GM12872 (cell line): ENCODE data around the gene TMEM185B.

Source experiments
- CTCF ChIP-seq: IDR thresholded peaks from 3 replicates; pipeline ENCODE4 v1.5.1; 2011; ENCODE audit warnings: low read depth, mild to moderate bottlenecking, low read length, moderate library complexity; ENCODE audit not compliant: insufficient read depth

TMEM185B gene

DNA sequence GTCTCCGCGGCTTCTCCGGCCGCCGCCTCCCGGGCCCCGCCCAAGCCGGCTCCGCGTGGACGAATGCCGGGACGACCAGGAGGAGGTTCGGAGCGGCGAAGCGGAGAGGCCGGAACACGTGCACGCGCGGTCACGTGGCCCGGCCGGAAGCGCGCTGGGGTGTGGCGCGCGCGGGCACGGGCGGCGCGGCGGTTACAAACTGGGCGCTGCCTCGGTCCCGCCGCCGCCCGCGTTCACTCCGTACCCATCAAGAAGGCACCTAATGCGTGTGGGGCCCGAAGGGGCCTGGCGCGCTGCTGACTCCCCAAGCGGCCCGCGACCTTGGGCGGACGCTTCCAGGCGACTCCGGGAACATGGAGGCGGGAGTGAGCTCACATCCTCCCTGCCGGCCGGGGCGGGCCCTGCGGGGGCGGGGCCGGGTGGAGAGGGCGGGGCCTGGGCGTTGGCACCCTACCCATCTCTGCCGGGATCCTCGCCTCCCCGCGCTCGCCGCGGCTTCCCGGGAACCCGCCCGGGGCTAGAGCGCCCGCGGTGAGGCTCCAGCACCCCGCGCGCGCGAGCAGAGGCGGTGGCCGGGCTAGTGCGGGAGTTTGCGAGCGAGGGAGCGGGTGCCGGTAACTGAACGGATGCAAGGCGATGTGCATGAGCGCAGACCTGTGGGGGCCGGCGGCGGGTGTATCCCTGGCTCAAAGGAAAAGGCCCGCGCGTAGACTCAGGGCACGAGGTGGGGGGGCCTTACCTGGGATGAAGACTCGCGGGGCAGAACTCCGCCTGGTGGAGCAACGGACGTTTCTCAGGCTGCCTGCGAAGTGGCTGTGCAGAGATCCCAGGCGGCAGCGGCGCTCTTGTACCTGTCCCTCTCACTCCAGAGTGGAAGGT is at the start of gene TMEM185B:
TSS of gene TMEM185B (minus strand) at position 367 of the 879 bp plus-strand sequence. CDS start 424 bp downstream, outside the sequence.
- TF ChIP-seq CTCF = peak; percentile 47; the same call in 2 of the 3 replicates

DNA sequence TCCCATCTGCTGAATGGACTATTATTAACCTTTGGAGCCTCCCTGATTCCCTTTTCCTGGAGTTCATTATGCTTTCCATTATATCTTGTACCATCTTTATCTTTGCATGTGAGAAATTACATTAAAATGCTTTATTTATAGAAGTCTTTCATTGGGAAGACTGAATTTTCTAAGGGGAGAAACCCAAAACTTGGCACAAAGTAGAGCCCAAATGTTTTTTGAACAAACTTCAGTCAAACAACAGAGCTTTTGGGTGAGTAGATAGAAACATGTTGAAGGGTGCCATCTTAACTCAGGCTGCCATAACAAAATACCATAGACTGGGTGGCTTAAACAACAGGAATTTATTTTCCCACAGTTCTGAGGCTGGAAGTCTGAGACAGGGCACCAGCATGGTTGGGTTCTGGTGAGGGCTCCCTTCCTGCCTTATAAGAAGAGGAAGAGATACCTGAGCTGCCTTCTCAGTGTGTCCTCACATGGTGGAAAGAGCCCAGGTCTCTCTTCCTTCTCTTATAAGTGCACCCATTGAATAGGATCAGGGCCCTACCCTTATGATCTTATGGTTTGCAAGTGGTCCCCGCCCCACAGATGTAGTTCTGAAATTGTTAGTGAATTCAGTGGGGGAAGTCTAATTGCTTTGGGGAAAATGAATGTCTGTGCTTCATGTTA is 48.6 kb upstream of the TMEM185B start:
- no peak for TF ChIP-seq CTCF

GRCh38 chr2:120269816-120270215 is 46.6 kb upstream of the TMEM185B start:
- TF ChIP-seq CTCF = no peak

GRCh38 chr2:120269076-120269744 is 46.0 kb upstream of the TMEM185B start:
- TF ChIP-seq CTCF = no peak

GRCh38 chr2:120267348-120267747 is 44.1 kb upstream of the TMEM185B start:
- no peak for TF ChIP-seq CTCF

GRCh38 chr2:120265006-120265405 is 41.8 kb upstream of the TMEM185B start:
- no peak for TF ChIP-seq CTCF
